HepG2 (cell line): ENCODE measurements around the gene MMS19. TPM values are rescaled to one million over a fixed set of nuclear protein-coding genes. Genes with fewer than 3 reads are reported as not detected.

ENCODE experiments used
- ATAC-seq: fragments of 200-7000 bp; cut with Tn5 transposase; 3 replicates; pipeline ENCODE4 v1.9.1; 2020; ENCODE audit warnings: mild to moderate bottlenecking, moderate library complexity
- BruUV-seq: library from RNA; stranded (reverse); fragments of 400-500 nt; replicated peaks from 2 replicates; lab custom pipeline; 2021; lab: Mats Ljungman, UMichigan
- CTCF ChIA-PET: fragments of 300-600 bp; formaldehyde crosslinking; extraction: SDS; loops from one replicate; lab custom pipeline; 2021; ENCODE audit warnings: low total read pairs, inconsistent platforms, low intra/inter-chr PET ratio; lab: Yijun Ruan, JAX
- POLR2A ChIA-PET: fragments of 350-600 bp; sonication (Branson Sonifier 250); formaldehyde crosslinking; loops from one replicate; lab custom pipeline; 2020; ENCODE audit warnings: antibody characterized with exemption, inconsistent platforms; lab: Yijun Ruan, JAX
- DNase-seq: peaks from one replicate; pipeline ENCODE4 v3.0.0-alpha.2; 2015; ENCODE audit warnings: low spot score
- FAIRE-seq: peaks from 3 replicates; lab custom pipeline; 2011; peaks lifted over from hg19 to GRCh38; lab: Jason Lieb, UNC
- H2AFZ ChIP-seq: one replicate; pipeline ENCODE4 v1.6.1; 2011; ENCODE audit warnings: low read length, inconsistent platforms
- H3K27ac ChIP-seq: fragments of 300-600 bp; 3 replicates; pipeline ENCODE4 v1.8.0; 2011; ENCODE audit warnings: mixed run types, mild to moderate bottlenecking, mixed read lengths, low read length, inconsistent platforms; ENCODE audit not compliant: insufficient read depth; ENCODE audit errors: extremely low read length
- H3K27me3 ChIP-seq, 2 experiments: fragments of 200-600 bp in 1 of 2; 2 replicates in 1 of 2; 3 replicates in 1 of 2; pipeline versions ENCODE4 v1.6.0 to v1.8.0; 2011; ENCODE audit warnings: low read length in 2 of 2, mild to moderate bottlenecking in 2 of 2, moderate library complexity in 2 of 2, inconsistent platforms in 1 of 2; ENCODE audit not compliant: insufficient read depth in 2 of 2, control insufficient read depth in 1 of 2
- H3K36me3 ChIP-seq, 2 experiments: fragments of 200-600 bp in 1 of 2; replicated peaks in 1 of 2; 2 replicates in 1 of 2; 3 replicates in 1 of 2; pipeline versions ENCODE4 v1.5.1 to v1.8.0; 2011; ENCODE audit warnings: low read length in 2 of 2, inconsistent platforms in 1 of 2; ENCODE audit not compliant: insufficient read depth in 2 of 2, control insufficient read depth in 1 of 2
- H3K4me1 ChIP-seq: 2 replicates; pipeline ENCODE4 v1.5.1; 2012; ENCODE audit warnings: low read length, inconsistent platforms; ENCODE audit not compliant: insufficient read depth
- H3K4me2 ChIP-seq: 2 replicates; pipeline ENCODE4 v1.6.0; 2011; ENCODE audit warnings: low read depth, low read length, inconsistent platforms
- H3K4me3 ChIP-seq, 3 experiments: fragments of 200-600 bp in 1 of 3; sonication (generic), shearing (Covaris generic) in 1 of 3; replicated peaks in 1 of 3; 2 replicates each; pipeline ENCODE4 v1.5.1; 2011 to 2016; ENCODE audit warnings: low read length in 3 of 3, inconsistent platforms in 2 of 3, low read depth in 2 of 3, mild to moderate bottlenecking in 2 of 3, control low read depth in 1 of 3, mixed read lengths in 1 of 3; ENCODE audit not compliant: insufficient read depth in 1 of 3
- H3K79me2 ChIP-seq: one replicate; pipeline ENCODE4 v1.6.1; 2011; ENCODE audit warnings: low read length, inconsistent platforms; ENCODE audit not compliant: insufficient read depth
- H3K9ac ChIP-seq: 2 replicates; pipeline ENCODE4 v1.6.0; 2011; ENCODE audit warnings: mild to moderate bottlenecking, low read depth, low read length, inconsistent platforms; ENCODE audit not compliant: insufficient read depth
- H3K9me3 ChIP-seq: 2 replicates; pipeline ENCODE4 v1.5.1; 2012; ENCODE audit warnings: mild to moderate bottlenecking, low read length
- H4K20me1 ChIP-seq: 2 replicates; pipeline ENCODE4 v1.6.0; 2011; ENCODE audit warnings: inconsistent platforms, mild to moderate bottlenecking, low read length, moderate library complexity; ENCODE audit not compliant: insufficient read depth
- MIXL1 ChIP-seq: IDR thresholded peaks from 2 replicates; pipeline ENCODE4 v1.6.1; 2016
- RXRB ChIP-seq: IDR thresholded peaks from 2 replicates; pipeline ENCODE4 v1.6.1; 2016; ENCODE audit warnings: borderline replicate concordance, missing genetic modification reagents, missing compliant biosample characterization
- ZBTB7A ChIP-seq: sonication (generic); formaldehyde crosslinking; IDR thresholded peaks from 2 replicates; pipeline ENCODE4 v1.8.0; 2022; ENCODE audit warnings: mild to moderate bottlenecking, missing genetic modification reagents
- ZNF614 ChIP-seq: IDR thresholded peaks from 2 replicates; pipeline ENCODE4 v1.6.1; 2018; ENCODE audit warnings: missing biosample characterization, missing genetic modification reagents, inconsistent platforms, borderline replicate concordance
- ZNF646 ChIP-seq: sonication (generic); formaldehyde crosslinking; IDR thresholded peaks from 2 replicates; pipeline ENCODE4 v1.9.0; 2021; ENCODE audit warnings: mild to moderate bottlenecking, missing genetic modification reagents
- WGBS: methylation state at CpG from one replicate; pipeline ENCODE4 v1.1.6; 2017; ENCODE audit warnings: low lambda C conversion rate; 5-methylcytosine and 5-hydroxymethylcytosine counted together
- in situ Hi-C: cut with HindIII; loops from 2 replicates; pipeline ENCODE4 v1.10.0; 2017; ENCODE audit warnings: low pct_unique_long_range_greater_than_20kb; ENCODE audit not compliant: extremely low pct_ligation_motif_present
- intact Hi-C: fragments of 100-400 bp; cut with micrococcal nuclease; formaldehyde crosslinking; loops from one replicate; pipeline ENCODE4 v1.10.0; 2022; ENCODE audit not compliant: unreplicated experiment
- polyA plus RNA-seq, 8 experiments: library from polyadenylated mRNA; depleted of rRNA in 3 of 8; stranded (reverse) in 7 of 8; unstranded in 1 of 8; fragments of >200 nt; fragmentation: Illumina TruSeq in 4 of 8; extraction: Trizol in 4 of 8; gene quantifications; 2 replicates each; pipeline versions ENCODE4 v1.2.1 to v1.2.3, GENCODE V29; 2011 to 2016; ENCODE audit warnings: low read depth in 4 of 8, missing spikeins in 1 of 8, mixed read lengths in 1 of 8; ENCODE audit not compliant: insufficient read depth in 1 of 8
- total RNA-seq, 5 experiments: library from RNA; depleted of rRNA; stranded (reverse); fragments of >200 nt; fragmentation: Illumina TruSeq; extraction: Trizol; gene quantifications; 2 replicates each; pipeline ENCODE4 v1.2.3, GENCODE V29; 2016; ENCODE audit warnings: low read depth in 1 of 5
- TF ChIP-seq, protein P1 (sequence below): sonication (generic); formaldehyde crosslinking; conservative IDR thresholded peaks from 2 replicates; pipeline ENCODE4 v1.8.0; 2022; ENCODE audit warnings: low read depth, missing genetic modification reagents
- TF ChIP-seq, protein P2 (sequence below): sonication (generic); formaldehyde crosslinking; IDR thresholded peaks from 2 replicates; pipeline ENCODE4 v1.4.0; 2020; ENCODE audit warnings: missing genetic modification reagents, borderline replicate concordance

MMS19 gene
- total and polyA plus RNA-seq, 2 of the 13 experiments (the other 11 are each of a cell fraction or from before 2014, with no cell fraction given): 76.4 to 107 TPM

DNA sequence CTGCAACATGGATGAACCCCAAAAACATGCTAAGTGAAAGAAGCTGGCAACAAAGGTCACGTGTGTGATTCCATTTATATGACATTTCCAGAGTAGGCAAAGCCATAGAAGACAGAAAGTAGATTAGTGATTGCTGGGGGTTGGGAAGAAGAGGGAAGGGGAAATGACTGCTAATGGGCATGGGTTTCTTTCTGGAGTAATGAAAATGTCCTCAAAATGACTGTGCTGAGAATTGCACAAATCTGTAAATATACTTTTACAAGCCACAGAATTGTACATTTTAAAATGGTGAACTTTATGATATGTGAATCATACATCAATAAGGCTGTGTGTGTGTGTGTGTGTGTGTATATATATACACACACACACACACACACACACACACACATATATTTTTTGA lies 15.8 kb downstream of the MMS19 start:
- FAIRE-seq (no peak), DNase-seq (no peak), ATAC-seq (no peak)
- ChIA-PET CTCF (no interaction called here), POLR2A (no interaction called here)
- no peaks in the 10 kb centered on the region for H3K9me3 ChIP-seq
- peaks cover 26% of the 10 kb centered on the region for H3K79me2 ChIP-seq
- H3K9ac ChIP-seq: no peak overlapping the region
- H3K36me3 ChIP-seq: peaks cover 17 to 61% of the 10 kb centered on the region in 2 experiments
- BruUV-seq: no TSS peak
- H3K27me3 ChIP-seq: no peaks in the 10 kb centered on the region
- no peak overlapping the region for H3K27ac ChIP-seq
- in situ Hi-C loops: no loop called here
- H3K4me3 ChIP-seq: no peak overlapping the region
- H3K4me2 ChIP-seq: no peak overlapping the region
- H4K20me1 ChIP-seq: no peaks in the 10 kb centered on the region
- WGBS: 90% methylated on average over 1 of the region's 1 CpG
- intact Hi-C loops: no loop called here
- H3K4me1 ChIP-seq: peaks cover 22% of the 10 kb centered on the region
- no peak overlapping the region for H2AFZ ChIP-seq
- TF ChIP-seq, protein P1, sequence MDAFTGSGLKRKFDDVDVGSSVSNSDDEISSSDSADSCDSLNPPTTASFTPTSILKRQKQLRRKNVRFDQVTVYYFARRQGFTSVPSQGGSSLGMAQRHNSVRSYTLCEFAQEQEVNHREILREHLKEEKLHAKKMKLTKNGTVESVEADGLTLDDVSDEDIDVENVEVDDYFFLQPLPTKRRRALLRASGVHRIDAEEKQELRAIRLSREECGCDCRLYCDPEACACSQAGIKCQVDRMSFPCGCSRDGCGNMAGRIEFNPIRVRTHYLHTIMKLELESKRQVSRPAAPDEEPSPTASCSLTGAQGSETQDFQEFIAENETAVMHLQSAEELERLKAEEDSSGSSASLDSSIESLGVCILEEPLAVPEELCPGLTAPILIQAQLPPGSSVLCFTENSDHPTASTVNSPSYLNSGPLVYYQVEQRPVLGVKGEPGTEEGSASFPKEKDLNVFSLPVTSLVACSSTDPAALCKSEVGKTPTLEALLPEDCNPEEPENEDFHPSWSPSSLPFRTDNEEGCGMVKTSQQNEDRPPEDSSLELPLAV: no peak
- TF ChIP-seq ZNF646 (CRISPR knock-in tag): no peak
- TF ChIP-seq ZNF614 (CRISPR knock-in tag): no peak
- TF ChIP-seq MIXL1 (CRISPR knock-in tag): no peak
- TF ChIP-seq RXRB (CRISPR knock-in tag): no peak
- TF ChIP-seq, protein P2, sequence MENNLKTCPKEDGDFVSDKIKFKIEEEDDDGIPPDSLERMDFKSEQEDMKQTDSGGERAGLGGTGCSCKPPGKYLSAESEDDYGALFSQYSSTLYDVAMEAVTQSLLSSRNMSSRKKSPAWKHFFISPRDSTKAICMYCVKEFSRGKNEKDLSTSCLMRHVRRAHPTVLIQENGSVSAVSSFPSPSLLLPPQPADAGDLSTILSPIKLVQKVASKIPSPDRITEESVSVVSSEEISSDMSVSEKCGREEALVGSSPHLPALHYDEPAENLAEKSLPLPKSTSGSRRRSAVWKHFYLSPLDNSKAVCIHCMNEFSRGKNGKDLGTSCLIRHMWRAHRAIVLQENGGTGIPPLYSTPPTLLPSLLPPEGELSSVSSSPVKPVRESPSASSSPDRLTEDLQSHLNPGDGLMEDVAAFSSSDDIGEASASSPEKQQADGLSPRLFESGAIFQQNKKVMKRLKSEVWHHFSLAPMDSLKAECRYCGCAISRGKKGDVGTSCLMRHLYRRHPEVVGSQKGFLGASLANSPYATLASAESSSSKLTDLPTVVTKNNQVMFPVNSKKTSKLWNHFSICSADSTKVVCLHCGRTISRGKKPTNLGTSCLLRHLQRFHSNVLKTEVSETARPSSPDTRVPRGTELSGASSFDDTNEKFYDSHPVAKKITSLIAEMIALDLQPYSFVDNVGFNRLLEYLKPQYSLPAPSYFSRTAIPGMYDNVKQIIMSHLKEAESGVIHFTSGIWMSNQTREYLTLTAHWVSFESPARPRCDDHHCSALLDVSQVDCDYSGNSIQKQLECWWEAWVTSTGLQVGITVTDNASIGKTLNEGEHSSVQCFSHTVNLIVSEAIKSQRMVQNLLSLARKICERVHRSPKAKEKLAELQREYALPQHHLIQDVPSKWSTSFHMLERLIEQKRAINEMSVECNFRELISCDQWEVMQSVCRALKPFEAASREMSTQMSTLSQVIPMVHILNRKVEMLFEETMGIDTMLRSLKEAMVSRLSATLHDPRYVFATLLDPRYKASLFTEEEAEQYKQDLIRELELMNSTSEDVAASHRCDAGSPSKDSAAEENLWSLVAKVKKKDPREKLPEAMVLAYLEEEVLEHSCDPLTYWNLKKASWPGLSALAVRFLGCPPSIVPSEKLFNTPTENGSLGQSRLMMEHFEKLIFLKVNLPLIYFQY (CRISPR knock-in tag): no peak
- TF ChIP-seq ZBTB7A (CRISPR knock-in tag): no peak
